Erythroblast (primary cell): ENCODE measurements around the gene C2CD3.

Experiments used
- GATA1 ChIP-seq: IDR thresholded peaks from 2 replicates; pipeline ENCODE4 v1.6.1; 2011; ENCODE audit warnings: low read depth, mild to moderate bottlenecking, control low read depth, low read length, moderate library complexity
- POLR2A ChIP-seq: IDR thresholded peaks from 2 replicates; pipeline ENCODE4 v1.6.1; 2011; ENCODE audit warnings: mild to moderate bottlenecking, low read length

DNA sequence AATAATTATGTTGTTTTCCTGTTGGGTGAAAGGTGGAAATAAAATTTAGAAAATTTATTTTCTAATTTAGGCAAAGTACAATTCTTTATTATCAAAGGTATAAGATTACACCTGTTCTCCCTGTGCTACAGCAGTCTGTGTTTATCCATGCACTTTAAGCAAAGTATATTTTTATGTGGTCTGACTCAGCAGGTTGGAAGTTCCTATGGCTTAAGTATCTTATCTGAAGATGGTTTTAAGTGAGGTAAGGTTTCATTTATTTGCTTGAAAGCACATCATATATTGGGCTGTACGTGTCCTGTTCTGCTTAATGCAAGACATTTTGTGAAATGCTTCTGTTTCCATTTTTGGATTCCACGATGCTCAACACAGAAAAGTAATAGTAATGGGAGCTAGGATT, 14.9 kb upstream of the C2CD3 start:
- no peak for TF ChIP-seq POLR2A
- TF ChIP-seq GATA1: no peak
